NCI-H2171 (cell line): ENCODE measurements around the gene STK11IP.
"Not testable (repeated sequence)": the region's sequence is repeated elsewhere in the genome, so short reads cannot be mapped to it uniquely, and the experiment has no call there.

Source experiments
- DNase-seq: peaks from one replicate; lab custom pipeline; 2025; lab: John Stamatoyannopoulos, UW

Gene STK11IP

GRCh38 chr2:219650426-219651248 is 53.0 kb downstream of the STK11IP start:
- DNase-seq = no peak

GRCh38 chr2:219651656-219652055 is 54.0 kb downstream of the STK11IP start:
- DNase-seq = not testable (repeated sequence)

- no peak for DNase-seq
Measured at GRCh38 chr2:219656526-219656925, 58.9 kb downstream of the STK11IP start.

- DNase-seq = no peak
Measured at GRCh38 chr2:219658196-219658846, 60.7 kb downstream of the STK11IP start.

GRCh38 chr2:219658874-219659273 is 61.2 kb downstream of the STK11IP start:
- DNase-seq = no peak

- no peak for DNase-seq
Measured at GRCh38 chr2:219661197-219661954, 63.7 kb downstream of the STK11IP start.

GRCh38 chr2:219661955-219662395 is 64.3 kb downstream of the STK11IP start:
- DNase-seq = no peak

GRCh38 chr2:219662566-219662965 is 64.9 kb downstream of the STK11IP start:
- no peak for DNase-seq

- no peak for DNase-seq
Measured at GRCh38 chr2:219663116-219663762, 65.6 kb downstream of the STK11IP start.

GRCh38 chr2:219664041-219664440 is 66.4 kb downstream of the STK11IP start:
- no peak for DNase-seq

GRCh38 chr2:219664944-219665343 is 67.3 kb downstream of the STK11IP start:
- DNase-seq = peak; percentile 12

- no peak for DNase-seq
Measured at GRCh38 chr2:219665926-219666325, 68.3 kb downstream of the STK11IP start.
